Measurements from ENCODE around the gene SLC8A2.

GRCh38 chr19:47469719-47470118 lies 2.0 kb downstream of the SLC8A2 start:
- no peak for TF ChIP-seq EZH2phosphoT487 (IDR thresholded peaks at IDR 0.05; ENCODE audit: borderline replicate concordance, low read length)
- TF ChIP-seq, protein P1, sequence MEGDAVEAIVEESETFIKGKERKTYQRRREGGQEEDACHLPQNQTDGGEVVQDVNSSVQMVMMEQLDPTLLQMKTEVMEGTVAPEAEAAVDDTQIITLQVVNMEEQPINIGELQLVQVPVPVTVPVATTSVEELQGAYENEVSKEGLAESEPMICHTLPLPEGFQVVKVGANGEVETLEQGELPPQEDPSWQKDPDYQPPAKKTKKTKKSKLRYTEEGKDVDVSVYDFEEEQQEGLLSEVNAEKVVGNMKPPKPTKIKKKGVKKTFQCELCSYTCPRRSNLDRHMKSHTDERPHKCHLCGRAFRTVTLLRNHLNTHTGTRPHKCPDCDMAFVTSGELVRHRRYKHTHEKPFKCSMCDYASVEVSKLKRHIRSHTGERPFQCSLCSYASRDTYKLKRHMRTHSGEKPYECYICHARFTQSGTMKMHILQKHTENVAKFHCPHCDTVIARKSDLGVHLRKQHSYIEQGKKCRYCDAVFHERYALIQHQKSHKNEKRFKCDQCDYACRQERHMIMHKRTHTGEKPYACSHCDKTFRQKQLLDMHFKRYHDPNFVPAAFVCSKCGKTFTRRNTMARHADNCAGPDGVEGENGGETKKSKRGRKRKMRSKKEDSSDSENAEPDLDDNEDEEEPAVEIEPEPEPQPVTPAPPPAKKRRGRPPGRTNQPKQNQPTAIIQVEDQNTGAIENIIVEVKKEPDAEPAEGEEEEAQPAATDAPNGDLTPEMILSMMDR (IDR thresholded peaks at IDR 0.05; ENCODE audit: low read depth, low read length, poor library complexity, severe bottlenecking): no peak
